ENCODE data around the gene MAP2K5. TPM values are rescaled to one million over a fixed set of nuclear protein-coding genes. Genes with fewer than 3 reads are reported as not detected.
A peak's percentile ranks its signal among the peaks of the same experiment; 100 is the strongest.

The MAP2K5 gene
- polyA plus RNA-seq, 2 of the 4 experiments (the other 2 are of a cell fraction), result 7.8 to 11.0 TPM

- ChIA-PET CTCF (interaction anchor here (1.2 kb wide), 1 partner anchor 16 kb away, joined by 3 read pairs; no protein-coding TSS in a partner anchor), POLR2A (no interaction called here)
- no peak overlapping the region for H3K4me3 ChIP-seq
- no peak for DNase-seq (ENCODE audit: low read depth in 1 of 2, low spot score in 1 of 2)
- WGBS (ENCODE audit: missing lambda C conversion rate), result 91% methylated on average over 3 of the region's 3 CpGs
- H3K27ac ChIP-seq, result no peak overlapping the region
- no peak for ATAC-seq
- H3K4me2 ChIP-seq, result no peak overlapping the region
- H3K9me3 ChIP-seq, result no peaks in the 10 kb centered on the region
- FAIRE-seq, result no peak
- TF ChIP-seq SMC3 (IDR thresholded peaks at IDR 0.05) (no peak), MYC (IDR thresholded peaks at IDR 0.05; ENCODE audit: borderline replicate concordance, low read length) (no peak), POLR2AphosphoS2 (conservative IDR thresholded peaks at IDR 0.05; ENCODE audit: low read length) (no peak), KDM5A (IDR thresholded peaks at IDR 0.05) (no peak), ZC3H11A (IDR thresholded peaks at IDR 0.05) (no peak), ZNF302 (CRISPR knock-in tag; IDR thresholded peaks at IDR 0.05) (no peak), FOXS1 (CRISPR knock-in tag; IDR thresholded peaks at IDR 0.05) (no peak), CBX2 (IDR thresholded peaks at IDR 0.05; ENCODE audit: borderline replicate concordance, low read depth) (no peak), ZFP36 (IDR thresholded peaks at IDR 0.05; ENCODE audit: borderline replicate concordance, partially characterized antibody) (no peak), RARB (CRISPR knock-in tag; IDR thresholded peaks at IDR 0.05) (no peak)
- peaks cover 9% of the 10 kb centered on the region; the same call in 2 of the 3 replicates for H3K4me1 ChIP-seq
These were observed 14.0 kb upstream of the MAP2K5 start for GRCh38 chr15:67528513-67528912.

GRCh38 chr15:67531379-67531914 lies 11.1 kb upstream of the MAP2K5 start:
- Histone ChIP-seq H3K4me1 (no peaks in the 10 kb centered on the region), H3K9me3 (no peaks in the 10 kb centered on the region), H3K4me2 (no peak overlapping the region), H3K4me3 (no peak overlapping the region), H3K27ac (no peak overlapping the region)
- ChIA-PET CTCF (interaction anchor here (1.9 kb wide), 1 partner anchor 10 kb away, joined by 4 read pairs; the partner anchor contains the start of gene C15orf61), POLR2A (interaction anchor here (1.0 to 1.1 kb wide), 2 partner anchors 10 to 11 kb away, joined by 3 read pairs; partner anchors contain the start of gene MAP2K5)
- DNase-seq (ENCODE audit: low read depth in 1 of 2, low spot score in 1 of 2) (no peak), FAIRE-seq (peak; percentile 43), ATAC-seq (peak; percentile 30 to 43; a peak in 2 of 6 replicates)
- 82% methylated on average over 3 of the region's 3 CpGs for WGBS (ENCODE audit: missing lambda C conversion rate)
- TF ChIP-seq RARB (CRISPR knock-in tag; IDR thresholded peaks at IDR 0.05) (no peak), TFCP2L1 (CRISPR knock-in tag; IDR thresholded peaks at IDR 0.05) (no peak), MAFK (IDR thresholded peaks at IDR 0.05; ENCODE audit: partially characterized antibody) (peak; percentile 22), JUN (IDR thresholded peaks at IDR 0.05) (no peak), PBX3 (IDR thresholded peaks at IDR 0.05) (no peak), HOXA7 (CRISPR knock-in tag; IDR thresholded peaks at IDR 0.05) (no peak), GATA3 (IDR thresholded peaks at IDR 0.05; ENCODE audit: borderline replicate concordance) (no peak), HOXB5 (CRISPR knock-in tag; IDR thresholded peaks at IDR 0.05) (no peak), KDM1A (IDR thresholded peaks at IDR 0.05; ENCODE audit: low read depth) (no peak)

GRCh38 chr15:67533873-67534272 lies 8.6 kb upstream of the MAP2K5 start:
- Histone ChIP-seq H3K9me3 (no peaks in the 10 kb centered on the region), H3K4me1 (no peaks in the 10 kb centered on the region), H3K27ac (no peak overlapping the region), H3K4me3 (no peak overlapping the region), H3K4me2 (no peak overlapping the region)
- ChIA-PET POLR2A (interaction anchor here (1.1 kb wide), 1 partner anchor 9 kb away, joined by 4 read pairs; the partner anchor contains the start of gene MAP2K5), CTCF (no interaction called here)
- ATAC-seq, result no peak
- WGBS (ENCODE audit: missing lambda C conversion rate), result 73% methylated on average over 1 of the region's 1 CpG
- FAIRE-seq, result no peak
- TF ChIP-seq TFCP2L1 (CRISPR knock-in tag; IDR thresholded peaks at IDR 0.05) (no peak), MAFK (IDR thresholded peaks at IDR 0.05; ENCODE audit: partially characterized antibody) (no peak), RCOR1 (IDR thresholded peaks at IDR 0.05; ENCODE audit: low read depth, low read length) (no peak), NPAS2 (CRISPR knock-in tag; IDR thresholded peaks at IDR 0.05; ENCODE audit: borderline replicate concordance) (no peak)
- no peak for DNase-seq (ENCODE audit: low read depth in 1 of 2, low spot score in 1 of 2)

- ATAC-seq, result no peak
- H3K4me1 ChIP-seq, result no peaks in the 10 kb centered on the region
- H3K9me3 ChIP-seq, result no peaks in the 10 kb centered on the region
- ChIA-PET POLR2A (no interaction called here), CTCF (no interaction called here)
- TF ChIP-seq RAD21 (conservative IDR thresholded peaks at IDR 0.05 in 1 of 2, IDR thresholded peaks at IDR 0.05 in 1 of 2) (no peak), FOSB (CRISPR knock-in tag; IDR thresholded peaks at IDR 0.05) (no peak), SMC3 (IDR thresholded peaks at IDR 0.05) (no peak), E2F6 (IDR thresholded peaks at IDR 0.05; ENCODE audit: borderline replicate concordance, low read depth) (no peak), JUN (IDR thresholded peaks at IDR 0.05) (no peak), HES2 (IDR thresholded peaks at IDR 0.05) (no peak), HOXB5 (CRISPR knock-in tag; IDR thresholded peaks at IDR 0.05) (no peak), EHF (CRISPR knock-in tag; IDR thresholded peaks at IDR 0.05) (no peak), CBX2 (IDR thresholded peaks at IDR 0.05; ENCODE audit: borderline replicate concordance, low read depth) (no peak), POLR2A (IDR thresholded peaks at IDR 0.05; ENCODE audit: low read length) (no peak), PBX3 (IDR thresholded peaks at IDR 0.05) (no peak), POLR2AphosphoS2 (conservative IDR thresholded peaks at IDR 0.05; ENCODE audit: low read length) (no peak), EHMT2 (IDR thresholded peaks at IDR 0.05; ENCODE audit: low read depth) (no peak), RNF2 (IDR thresholded peaks at IDR 0.05; ENCODE audit: borderline replicate concordance, low read depth) (no peak), ZC3H11A (IDR thresholded peaks at IDR 0.05) (no peak), MAX (IDR thresholded peaks at IDR 0.05) (no peak)
- no peak overlapping the region for H3K4me3 ChIP-seq
- WGBS (ENCODE audit: missing lambda C conversion rate), result 78% methylated on average over 1 of the region's 1 CpG
- peak; percentile 84 for FAIRE-seq
- no peak for DNase-seq (ENCODE audit: low read depth in 1 of 2, low spot score in 1 of 2)
- H3K4me2 ChIP-seq, result no peak overlapping the region
- no peak overlapping the region for H3K27ac ChIP-seq
These were observed 8.1 kb upstream of the MAP2K5 start for GRCh38 chr15:67534360-67534759.
